Endothelial cell of umbilical vein (primary cell): ENCODE measurements around the gene CSNK1A1. TPM values are rescaled to one million over a fixed set of nuclear protein-coding genes. Genes with fewer than 3 reads are reported as not detected.

Experiments
- BruUV-seq: library from RNA; stranded (reverse); fragments of 400-500 nt; replicated peaks from 2 replicates; lab custom pipeline; 2021; lab: Mats Ljungman, UMichigan
- CTCF ChIA-PET: fragments of 300-600, 350-600 bp; sonication (Branson Sonifier 250); formaldehyde crosslinking; loops from one replicate; lab custom pipeline; 2021; ENCODE audit warnings: antibody characterized with exemption, inconsistent platforms; lab: Charles Lee
- POLR2A ChIA-PET: fragments of 300-600, 350-600 bp; sonication (Branson Sonifier 250); formaldehyde crosslinking; loops from one replicate; lab custom pipeline; 2021; ENCODE audit warnings: antibody characterized with exemption, inconsistent platforms; lab: Charles Lee
- DNase-seq: peaks from one replicate; pipeline ENCODE4 v3.0.0-alpha.2; 2011; ENCODE audit warnings: low read depth, low spot score
- FAIRE-seq: peaks from 2 replicates; lab custom pipeline; 2011; peaks lifted over from hg19 to GRCh38; lab: Jason Lieb, UNC
- H2AFZ ChIP-seq: 2 replicates; pipeline ENCODE4 v1.6.0; 2012; ENCODE audit warnings: low read depth, low read length, control low read depth, inconsistent platforms
- H3K27ac ChIP-seq: 2 replicates; pipeline ENCODE4 v1.5.1; 2011; ENCODE audit warnings: low read depth, mild to moderate bottlenecking, control low read depth, low read length, moderate library complexity; ENCODE audit not compliant: insufficient read depth
- H3K27me3 ChIP-seq, 2 experiments: 2 replicates each; pipeline versions ENCODE4 v1.6.0 to v1.6.1; 2011; ENCODE audit warnings: low read length in 2 of 2, mixed read lengths in 1 of 2; ENCODE audit not compliant: control insufficient read depth in 2 of 2, insufficient read depth in 2 of 2
- H3K36me3 ChIP-seq, 2 experiments: 2 replicates in 1 of 2; 3 replicates in 1 of 2; pipeline ENCODE4 v1.5.1; 2011; ENCODE audit warnings: low read length in 2 of 2, mild to moderate bottlenecking in 1 of 2, moderate library complexity in 1 of 2; ENCODE audit not compliant: control insufficient read depth in 2 of 2, insufficient read depth in 2 of 2; ENCODE audit errors: extremely low read depth in 1 of 2
- H3K4me1 ChIP-seq: 3 replicates; pipeline ENCODE4 v1.5.1; 2011; ENCODE audit warnings: mild to moderate bottlenecking, low read length; ENCODE audit not compliant: control insufficient read depth, insufficient read depth; ENCODE audit errors: extremely low read depth
- H3K4me2 ChIP-seq: 2 replicates; pipeline ENCODE4 v1.6.1; 2011; ENCODE audit warnings: low read length, control low read depth, mixed read lengths; ENCODE audit not compliant: insufficient read depth
- H3K4me3 ChIP-seq, 3 experiments: fragments of 200-600 bp in 1 of 3; sonication (generic), shearing (Covaris generic) in 1 of 3; replicated peaks in 1 of 3; 2 replicates each; pipeline ENCODE4 v1.5.1; 2011 to 2016; ENCODE audit warnings: control low read depth in 3 of 3, low read length in 3 of 3, mild to moderate bottlenecking in 2 of 3, inconsistent platforms in 1 of 3, low read depth in 1 of 3, moderate library complexity in 1 of 3; ENCODE audit not compliant: insufficient read depth in 1 of 3
- H3K79me2 ChIP-seq: 2 replicates; pipeline ENCODE4 v1.6.0; 2012; ENCODE audit warnings: low read length, inconsistent platforms; ENCODE audit not compliant: control insufficient read depth, insufficient read depth
- H3K9ac ChIP-seq: replicated peaks from 2 replicates; pipeline ENCODE3; 2011; ENCODE audit warnings: low read length, control low read depth; ENCODE audit not compliant: insufficient read depth; ENCODE audit errors: extremely low read depth
- H3K9me1 ChIP-seq: replicated peaks from 3 replicates; pipeline ENCODE4 v1.6.0; 2011; ENCODE audit warnings: mild to moderate bottlenecking, low read length; ENCODE audit not compliant: control insufficient read depth, insufficient read depth; ENCODE audit errors: extremely low read depth
- H3K9me3 ChIP-seq: replicated peaks from 2 replicates; pipeline ENCODE4 v1.5.1; 2012; ENCODE audit warnings: low read length, inconsistent platforms; ENCODE audit not compliant: control insufficient read depth, insufficient read depth
- H4K20me1 ChIP-seq: replicated peaks from 2 replicates; pipeline ENCODE3; 2011; ENCODE audit warnings: mild to moderate bottlenecking, low read length; ENCODE audit not compliant: control insufficient read depth, insufficient read depth; ENCODE audit errors: extremely low read depth
- CTCF ChIP-seq, 2 donors: IDR thresholded peaks; 1 replicate in 1 of 2; 2 replicates in 1 of 2; pipeline ENCODE4 v1.5.1; 2011; ENCODE audit warnings: low read length in 2 of 2, mild to moderate bottlenecking in 2 of 2, moderate library complexity in 2 of 2, control low read depth in 1 of 2, inconsistent platforms in 1 of 2, low read depth in 1 of 2; ENCODE audit not compliant: insufficient read depth in 1 of 2; ENCODE audit errors: extremely low read depth in 1 of 2
- EZH2 ChIP-seq: IDR thresholded peaks from 2 replicates; pipeline ENCODE4 v1.6.1; 2012; ENCODE audit warnings: borderline replicate concordance, low read depth, mild to moderate bottlenecking, moderate library complexity, low read length, inconsistent platforms; ENCODE audit not compliant: severe bottlenecking
- FOS ChIP-seq: IDR thresholded peaks from 2 replicates; pipeline ENCODE4 v1.6.1; 2011; ENCODE audit warnings: mild to moderate bottlenecking, low read length, moderate library complexity, borderline replicate concordance; ENCODE audit not compliant: insufficient read depth
- GATA2 ChIP-seq: IDR thresholded peaks from 2 replicates; pipeline ENCODE4 v1.7.0; 2011; ENCODE audit warnings: low read depth, mild to moderate bottlenecking, moderate library complexity, mixed read lengths, low read length; ENCODE audit not compliant: insufficient read length, insufficient read depth
- JUN ChIP-seq: IDR thresholded peaks from 2 replicates; pipeline ENCODE4 v1.6.1; 2011; ENCODE audit warnings: borderline replicate concordance, low read depth; ENCODE audit not compliant: insufficient read length, insufficient read depth
- MYC ChIP-seq: IDR thresholded peaks from one replicate; pipeline ENCODE4 v1.6.1; 2011; ENCODE audit warnings: mild to moderate bottlenecking, low read depth, low read length
- POLR2A ChIP-seq: IDR thresholded peaks from 2 replicates; pipeline ENCODE4 v1.6.1; 2012; ENCODE audit warnings: low read depth, mild to moderate bottlenecking, control low read depth, low read length
- POLR2AphosphoS5 ChIP-seq: IDR thresholded peaks from 2 replicates; pipeline ENCODE4 v1.6.1; 2012; ENCODE audit warnings: low read depth, mild to moderate bottlenecking, control low read depth, low read length, moderate library complexity; ENCODE audit not compliant: insufficient read depth
- dilution Hi-C: fragments of 300-500 bp; cut with MboI; formaldehyde crosslinking; loops from one replicate; pipeline ENCODE4 v1.15.0; 2019; ENCODE audit warnings: low sequenced_read_pairs; ENCODE audit not compliant: extremely low pct_ligation_motif_present
- intact Hi-C: fragments of 100-400 bp; cut with micrococcal nuclease; formaldehyde crosslinking; loops from one replicate; pipeline ENCODE4 v1.10.0; 2022
- polyA plus RNA-seq, 4 experiments: library from polyadenylated mRNA; depleted of rRNA in 3 of 4; stranded (reverse) in 3 of 4; unstranded in 1 of 4; fragments of >200 nt; gene quantifications; 2 replicates each; pipeline versions ENCODE4 v1.2.1 to v1.2.3, GENCODE V29; 2011 to 2012; ENCODE audit warnings: missing spikeins in 1 of 4
- total RNA-seq: library from RNA; stranded (reverse); gene quantifications from 2 replicates; pipeline ENCODE4 v1.2.3, GENCODE V29; 2021
- TF ChIP-seq, protein P1 (sequence below): IDR thresholded peaks from 2 replicates; pipeline ENCODE4 v1.6.1; 2011; ENCODE audit not compliant: insufficient read depth, insufficient read length

The CSNK1A1 gene
- total and polyA plus RNA-seq, 2 donors (not counting 3 experiments of a cell fraction or from before 2014, with no cell fraction given): 74.1 to 253 TPM

DNA sequence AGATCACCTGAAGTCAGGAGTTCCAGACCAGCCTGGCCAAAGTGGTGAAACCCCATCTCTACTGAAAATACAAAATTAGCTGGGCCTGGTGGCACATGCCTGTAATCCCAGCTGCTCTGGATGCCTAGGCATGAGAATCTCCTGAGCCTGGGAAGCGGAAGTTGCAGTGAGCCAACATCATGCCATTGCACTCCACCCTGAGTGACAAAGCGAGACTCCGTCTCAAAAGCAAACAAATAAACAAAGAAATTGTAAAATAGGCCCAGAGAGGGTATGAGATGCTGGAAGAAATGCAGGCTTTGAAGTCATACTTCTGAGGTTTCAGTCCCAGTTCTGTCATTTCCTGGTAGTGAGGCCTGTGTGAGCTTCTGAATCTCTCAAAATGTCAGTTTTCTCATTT is 24.8 kb upstream of the CSNK1A1 start:
- POLR2A ChIA-PET: no interaction called here
- Histone ChIP-seq H3K27ac (no peak overlapping the region), H3K4me3 (no peak overlapping the region), H4K20me1 (no peaks in the 10 kb centered on the region), H3K9me1 (no peaks in the 10 kb centered on the region), H3K27me3 (no peaks in the 10 kb centered on the region), H3K9ac (no peak overlapping the region), H2AFZ (no peak overlapping the region), H3K9me3 (no peaks in the 10 kb centered on the region), H3K4me1 (peaks cover 9% of the 10 kb centered on the region), H3K36me3 (no peaks in the 10 kb centered on the region), H3K4me2 (no peak overlapping the region), H3K79me2 (no peaks in the 10 kb centered on the region)
- dilution Hi-C loops (no loop called here), intact Hi-C loops (no loop called here)
- no TSS peak for BruUV-seq
- DNase-seq (no peak), FAIRE-seq (no peak)
- CTCF ChIA-PET: interaction anchor here (0.7 to 1.4 kb wide), 3 partner anchors 11 to 136 kb away, joined by 3 to 6 read pairs (median 3); no protein-coding TSS in a partner anchor
- TF ChIP-seq GATA2: no peak
- TF ChIP-seq POLR2A: no peak
- TF ChIP-seq CTCF (IDR thresholded peaks at IDR 0.05; ENCODE audit: extremely low read depth in 1 of 2, insufficient read depth in 1 of 2, low read depth in 1 of 2, low read length in 2 of 2): no peak
- no peak for TF ChIP-seq POLR2AphosphoS5
- no peak for TF ChIP-seq EZH2
- TF ChIP-seq, protein P1, sequence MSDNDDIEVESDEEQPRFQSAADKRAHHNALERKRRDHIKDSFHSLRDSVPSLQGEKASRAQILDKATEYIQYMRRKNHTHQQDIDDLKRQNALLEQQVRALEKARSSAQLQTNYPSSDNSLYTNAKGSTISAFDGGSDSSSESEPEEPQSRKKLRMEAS: no peak
- no peak for TF ChIP-seq MYC
- TF ChIP-seq FOS: no peak
- TF ChIP-seq JUN: no peak
